Measurements from ENCODE around the gene CSMD2.

DNA sequence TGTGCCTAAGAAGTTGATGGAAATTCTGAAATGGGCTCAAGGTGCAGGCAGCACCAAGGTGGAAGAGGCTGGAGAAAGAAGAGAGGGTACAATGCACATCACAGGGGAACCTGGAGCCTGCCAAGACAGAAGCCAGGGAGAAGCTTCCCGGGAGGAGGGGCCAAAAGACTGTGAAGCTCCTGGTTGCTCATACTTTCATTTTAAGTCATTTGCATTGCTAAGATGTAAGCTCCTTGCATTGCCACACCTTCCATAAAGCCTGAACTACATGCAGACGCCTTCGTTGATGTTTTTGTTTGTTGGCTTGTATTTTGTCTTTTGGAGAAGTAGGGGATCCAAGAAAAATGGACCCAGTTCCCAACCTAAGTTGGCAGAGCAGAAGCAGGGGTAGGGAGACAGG lies 232.2 kb downstream of the CSMD2 start:
- TF ChIP-seq, protein P1, sequence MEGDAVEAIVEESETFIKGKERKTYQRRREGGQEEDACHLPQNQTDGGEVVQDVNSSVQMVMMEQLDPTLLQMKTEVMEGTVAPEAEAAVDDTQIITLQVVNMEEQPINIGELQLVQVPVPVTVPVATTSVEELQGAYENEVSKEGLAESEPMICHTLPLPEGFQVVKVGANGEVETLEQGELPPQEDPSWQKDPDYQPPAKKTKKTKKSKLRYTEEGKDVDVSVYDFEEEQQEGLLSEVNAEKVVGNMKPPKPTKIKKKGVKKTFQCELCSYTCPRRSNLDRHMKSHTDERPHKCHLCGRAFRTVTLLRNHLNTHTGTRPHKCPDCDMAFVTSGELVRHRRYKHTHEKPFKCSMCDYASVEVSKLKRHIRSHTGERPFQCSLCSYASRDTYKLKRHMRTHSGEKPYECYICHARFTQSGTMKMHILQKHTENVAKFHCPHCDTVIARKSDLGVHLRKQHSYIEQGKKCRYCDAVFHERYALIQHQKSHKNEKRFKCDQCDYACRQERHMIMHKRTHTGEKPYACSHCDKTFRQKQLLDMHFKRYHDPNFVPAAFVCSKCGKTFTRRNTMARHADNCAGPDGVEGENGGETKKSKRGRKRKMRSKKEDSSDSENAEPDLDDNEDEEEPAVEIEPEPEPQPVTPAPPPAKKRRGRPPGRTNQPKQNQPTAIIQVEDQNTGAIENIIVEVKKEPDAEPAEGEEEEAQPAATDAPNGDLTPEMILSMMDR (IDR thresholded peaks at IDR 0.05), result no peak
- TF ChIP-seq, protein P2, sequence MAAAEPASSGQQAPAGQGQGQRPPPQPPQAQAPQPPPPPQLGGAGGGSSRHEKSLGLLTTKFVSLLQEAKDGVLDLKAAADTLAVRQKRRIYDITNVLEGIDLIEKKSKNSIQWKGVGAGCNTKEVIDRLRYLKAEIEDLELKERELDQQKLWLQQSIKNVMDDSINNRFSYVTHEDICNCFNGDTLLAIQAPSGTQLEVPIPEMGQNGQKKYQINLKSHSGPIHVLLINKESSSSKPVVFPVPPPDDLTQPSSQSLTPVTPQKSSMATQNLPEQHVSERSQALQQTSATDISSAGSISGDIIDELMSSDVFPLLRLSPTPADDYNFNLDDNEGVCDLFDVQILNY (CRISPR knock-in tag; IDR thresholded peaks at IDR 0.05), result no peak
- TF ChIP-seq FOXK1 (CRISPR knock-in tag; IDR thresholded peaks at IDR 0.05), result no peak

Measured in WTC11 (cell line).